Caki2 (cell line): ENCODE measurements around the gene CC2D1A. TPM values are rescaled to one million over a fixed set of nuclear protein-coding genes. Genes with fewer than 3 reads are reported as not detected.

Experiments used
- DNase-seq: peaks from one replicate; pipeline ENCODE4 v3.0.0-alpha.2; 2015; ENCODE audit warnings: low read depth
- in situ Hi-C: cut with HindIII; loops from 2 replicates; pipeline ENCODE4 v1.10.0; 2016; ENCODE audit warnings: low sequenced_read_pairs, low pct_unique_long_range_greater_than_20kb, mixed read lengths
- total RNA-seq: library from RNA; depleted of rRNA; stranded (reverse); fragments of >200 nt; shearing (Covaris generic); gene quantifications from 2 replicates; pipeline ENCODE4 v1.2.3, GENCODE V29; 2014; ENCODE audit warnings: low replicate concordance; rRNA removed

CC2D1A gene
- total RNA-seq = 24.1 and 28.2 TPM in 2 replicates

DNA sequence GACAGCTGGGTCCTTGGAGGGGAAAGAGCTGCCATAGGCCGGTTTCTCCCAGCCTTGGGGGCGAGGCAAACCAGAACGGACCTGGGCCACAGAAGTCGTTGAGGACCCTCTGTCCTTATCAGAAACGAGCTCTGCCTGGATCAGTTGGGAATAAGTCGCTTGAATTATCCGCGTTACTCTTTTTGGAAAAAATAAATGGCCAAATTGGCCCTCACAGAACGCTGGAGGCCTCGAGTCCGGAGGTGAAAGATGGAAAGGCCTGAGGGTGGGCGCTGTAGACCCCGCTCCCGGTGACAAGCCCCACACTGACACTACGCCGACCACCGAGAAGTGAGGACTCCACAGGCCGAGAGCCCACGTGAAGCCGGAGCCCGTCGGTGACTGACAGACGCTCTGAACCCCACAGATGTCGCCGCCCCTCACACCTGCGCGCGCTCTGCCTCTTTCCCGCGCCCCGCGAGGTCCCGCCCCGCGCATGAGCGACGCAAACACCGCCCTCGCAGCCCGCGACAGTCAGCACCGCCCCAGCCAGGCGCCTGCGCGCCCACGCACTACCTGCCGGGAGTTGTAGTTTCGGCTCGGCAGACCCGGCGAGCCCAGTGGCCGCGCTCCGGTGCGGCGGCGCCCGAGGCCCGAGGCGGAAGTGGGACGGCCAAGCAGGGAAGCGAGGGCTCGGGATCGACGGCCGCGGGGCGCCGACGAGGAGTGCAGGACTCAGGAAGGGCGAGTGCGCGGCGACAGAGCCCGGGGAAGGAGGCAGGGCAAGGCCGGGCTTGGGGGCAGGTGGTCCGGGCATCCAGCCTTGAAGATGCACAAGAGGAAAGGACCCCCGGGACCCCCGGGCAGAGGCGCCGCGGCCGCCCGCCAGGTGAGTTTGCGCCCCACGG is at the start of gene CC2D1A, which contains the start of gene BRME1:
TSS of gene CC2D1A (plus strand) at position 568 of the 887 bp plus-strand sequence. CDS start at position 809, 241 bp downstream.
TSS of gene BRME1 (minus strand) at position 484 of the 887 bp plus-strand sequence. CDS start 1,225 bp downstream, outside the sequence.
- peak; percentile 84 for DNase-seq
- in situ Hi-C loops = loop anchor here (25.0 kb wide), 1 partner anchor 181 kb away; the partner anchor contains the start of genes C19orf67 and SAMD1

DNA sequence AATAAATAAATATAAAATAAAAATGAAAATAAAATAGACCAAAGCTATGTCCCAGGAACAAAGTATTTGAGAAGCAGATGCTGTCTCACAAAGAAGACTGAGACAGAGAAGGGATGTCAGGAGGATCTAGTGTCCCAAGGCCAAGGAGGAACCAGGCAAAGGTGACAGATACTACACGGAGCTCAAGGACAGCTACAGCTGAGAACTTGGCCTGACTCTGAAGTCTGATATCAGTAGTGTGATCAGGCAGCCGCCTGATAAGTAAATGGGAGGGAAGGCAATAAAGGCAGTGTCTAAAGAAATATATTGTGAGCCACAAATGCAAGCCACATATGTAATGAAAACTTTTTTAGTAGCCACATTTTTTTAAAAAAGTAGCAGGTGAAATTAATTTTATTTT is 49.5 kb upstream of the CC2D1A start:
- no peak for DNase-seq
- in situ Hi-C loops = no loop called here

DNA sequence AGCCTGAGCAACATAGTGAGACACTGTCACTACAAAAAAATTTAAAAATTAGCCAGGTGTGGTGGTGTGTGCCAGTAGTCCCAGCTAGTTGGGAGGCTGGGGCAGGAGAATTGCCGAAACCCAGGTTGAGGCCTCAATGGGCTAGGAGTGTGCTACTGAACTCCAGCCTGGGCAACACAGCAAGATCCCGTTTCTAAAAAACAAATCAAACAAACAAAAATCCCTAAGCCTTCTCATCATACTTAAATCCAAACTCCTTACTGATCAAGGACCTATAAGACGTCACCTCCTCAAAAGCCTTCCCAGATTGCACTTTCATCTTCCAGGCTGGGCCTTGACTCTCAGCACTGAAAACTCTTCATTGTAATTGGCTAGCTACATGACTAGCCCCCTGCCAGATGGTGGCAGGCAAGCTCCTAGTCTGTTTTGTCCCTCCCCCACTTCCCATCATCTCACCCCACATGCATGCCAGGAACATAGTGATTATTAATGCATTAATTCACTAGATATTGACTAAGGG is 46.6 kb upstream of the CC2D1A start:
- in situ Hi-C loops = no loop called here
- DNase-seq = peak; percentile 48

- in situ Hi-C loops = no loop called here
- DNase-seq = no peak
Measured at GRCh38 chr19:13860679-13861391, 45.2 kb upstream of the CC2D1A start.

DNA sequence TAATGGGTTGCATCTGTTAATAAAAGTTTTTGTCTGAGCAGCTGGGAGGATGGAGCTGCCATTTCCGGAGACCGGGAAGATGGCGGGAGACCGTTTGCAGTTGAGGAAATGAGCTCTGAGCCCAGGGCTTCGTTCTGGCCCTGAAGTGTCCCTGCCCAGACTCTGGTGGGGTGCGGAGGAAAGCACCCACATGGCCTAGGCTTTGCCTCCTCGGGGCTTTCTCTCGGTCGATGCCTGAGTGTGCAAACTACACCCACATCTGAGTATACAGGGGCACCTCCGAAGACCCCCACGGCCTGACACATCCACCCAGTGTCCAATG is 44.6 kb upstream of the CC2D1A start:
- in situ Hi-C loops = no loop called here
- DNase-seq = no peak

GRCh38 chr19:13861714-13862531 is 44.1 kb upstream of the CC2D1A start:
- peak; percentile 94 for DNase-seq
- in situ Hi-C loops = no loop called here

DNA sequence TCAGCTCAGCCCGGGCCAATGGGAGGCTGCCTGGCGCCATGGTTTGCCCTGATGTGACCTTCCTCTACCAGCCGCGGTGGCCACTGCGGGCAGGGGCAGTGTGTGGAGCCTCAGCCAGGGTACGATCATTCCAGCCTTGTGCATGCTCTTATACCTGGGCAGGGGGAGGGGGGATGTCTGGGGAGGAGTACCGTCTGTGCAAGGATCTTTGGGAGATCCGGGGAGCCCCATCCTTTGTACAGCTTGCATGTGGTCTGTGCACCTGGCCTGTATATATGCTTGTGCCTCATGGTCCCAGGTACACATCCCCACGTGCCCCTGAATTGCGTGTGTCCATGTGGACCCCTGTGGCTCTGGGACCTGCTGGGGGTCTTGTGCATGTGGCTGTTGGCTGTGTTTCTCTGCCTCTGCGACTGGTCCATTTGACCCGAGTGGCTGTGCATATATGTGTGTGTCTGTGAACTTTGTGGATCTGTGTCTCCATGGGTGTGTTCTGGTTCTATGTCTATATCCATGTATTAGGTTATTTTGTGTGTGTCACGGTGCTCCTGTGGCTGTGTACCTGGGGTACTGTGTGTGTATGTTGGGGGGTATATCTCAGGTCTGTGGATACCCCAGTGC is 41.8 kb upstream of the CC2D1A start:
- no peak for DNase-seq
- in situ Hi-C loops = no loop called here

DNA sequence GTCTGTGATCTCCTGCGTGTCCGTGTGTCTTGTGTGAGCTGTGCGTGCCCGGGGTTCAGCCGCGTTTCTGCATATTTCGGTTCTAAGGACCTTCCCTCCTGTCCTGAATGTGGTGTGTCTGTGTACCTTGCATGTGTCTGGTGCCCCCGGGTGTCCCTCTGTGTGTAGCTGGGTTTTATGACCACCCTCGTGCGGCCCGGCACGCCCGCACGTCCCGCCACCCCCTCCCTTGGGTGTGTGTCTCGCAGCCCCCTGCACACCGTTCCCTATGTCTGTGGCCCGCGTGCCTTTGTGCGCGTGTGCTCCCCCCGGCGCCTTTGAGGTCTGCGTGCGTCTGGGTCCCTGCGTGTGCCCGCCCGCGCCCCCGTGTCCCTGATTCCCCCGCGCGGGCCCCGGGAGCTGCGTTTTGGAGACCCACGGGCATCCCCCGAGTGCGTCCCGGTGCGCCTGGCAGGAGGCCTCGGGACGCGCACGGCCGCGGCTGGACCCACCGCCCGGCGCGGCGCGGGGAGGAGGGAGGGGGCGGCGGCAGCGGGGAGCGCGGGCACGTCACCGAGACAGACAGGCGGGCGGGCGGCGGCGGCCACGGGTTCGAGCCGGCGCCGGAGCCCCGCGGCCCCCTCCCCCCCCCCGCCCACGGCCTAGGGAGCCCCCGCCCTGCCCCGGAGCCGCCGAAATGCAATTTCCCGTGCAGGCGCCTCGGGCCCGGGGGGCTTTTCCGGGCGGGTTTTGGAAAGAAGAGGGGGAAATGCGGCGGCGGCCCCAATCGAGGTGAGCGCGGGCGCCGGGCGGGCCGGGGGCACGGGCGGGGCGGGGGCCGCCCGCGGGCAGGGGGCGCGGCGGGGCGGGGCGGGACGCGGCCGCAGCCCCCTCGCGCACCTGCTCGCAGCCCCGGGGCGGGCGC is 41.1 kb upstream of the CC2D1A start:
- DNase-seq = no peak
- in situ Hi-C loops = no loop called here

GRCh38 chr19:13865571-13866462 is 40.2 kb upstream of the CC2D1A start:
- DNase-seq = no peak
- in situ Hi-C loops = no loop called here

GRCh38 chr19:13866463-13867046 is 39.4 kb upstream of the CC2D1A start:
- DNase-seq = no peak
- in situ Hi-C loops = no loop called here

GRCh38 chr19:13868663-13869062 is 37.3 kb upstream of the CC2D1A start:
- DNase-seq = no peak
- in situ Hi-C loops = no loop called here

- no peak for DNase-seq
- in situ Hi-C loops = no loop called here
Measured at GRCh38 chr19:13869281-13869680, 36.7 kb upstream of the CC2D1A start.

DNA sequence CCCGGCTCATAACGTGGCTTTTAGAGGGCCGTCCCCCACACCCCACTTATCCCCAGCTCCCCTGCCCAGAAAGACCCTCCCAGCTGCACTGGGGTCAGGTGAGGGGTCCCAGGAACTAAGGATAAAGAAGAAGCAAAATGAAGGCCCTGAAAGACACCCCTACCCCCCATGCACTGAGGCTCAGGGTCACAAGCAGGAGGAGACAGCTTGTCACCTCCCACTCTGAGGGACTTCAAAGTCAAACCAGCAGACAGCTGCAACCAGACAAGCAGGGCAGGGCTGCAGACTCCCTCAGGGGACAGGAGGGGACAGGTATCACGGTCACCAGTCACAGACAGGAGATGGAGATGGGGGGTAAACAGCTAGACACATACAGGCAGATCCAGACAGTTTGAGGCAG is 35.1 kb upstream of the CC2D1A start:
- DNase-seq = no peak
- in situ Hi-C loops = no loop called here

GRCh38 chr19:13872339-13872694 is 33.7 kb upstream of the CC2D1A start:
- in situ Hi-C loops = no loop called here
- DNase-seq = no peak

DNA sequence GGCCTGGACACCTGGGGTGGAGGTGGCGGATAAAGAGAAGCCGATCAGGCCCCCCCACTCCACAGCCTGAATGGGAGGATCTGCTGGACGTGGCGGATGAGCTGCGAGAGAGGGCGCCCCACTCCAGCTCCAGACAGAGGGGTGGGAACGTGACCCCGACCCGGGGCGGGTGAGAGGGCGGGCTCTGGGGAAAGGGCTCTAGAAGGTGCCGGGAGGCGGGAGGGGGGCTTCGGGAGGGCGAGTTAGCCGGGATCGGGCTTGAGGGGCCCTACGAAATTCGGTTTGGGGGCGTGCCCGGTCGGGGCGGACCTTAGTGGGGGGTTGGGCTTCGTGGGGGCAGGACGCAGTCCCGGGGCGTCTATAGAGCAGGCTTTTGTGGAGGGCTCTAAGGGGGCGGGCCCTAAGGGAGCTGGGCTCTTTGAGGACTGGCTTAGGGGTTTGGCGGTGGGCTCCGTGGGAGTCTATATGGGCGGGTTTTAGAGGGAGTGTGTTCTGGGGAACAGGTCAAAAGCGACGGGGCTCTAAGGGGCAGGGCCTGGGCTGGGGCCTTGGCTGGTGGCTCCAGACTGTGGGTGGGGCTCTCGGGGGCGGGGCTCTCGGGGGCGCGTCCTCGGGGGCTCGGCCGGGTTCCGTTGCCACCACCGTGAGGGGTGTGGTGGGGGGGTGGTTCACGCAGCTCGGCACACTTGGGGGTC is 33.2 kb upstream of the CC2D1A start:
- in situ Hi-C loops = no loop called here
- no peak for DNase-seq
